ENCODE data around the gene SCRN1. TPM values are rescaled to one million over a fixed set of nuclear protein-coding genes. Genes with fewer than 3 reads are reported as not detected.

The SCRN1 gene
- polyA plus RNA-seq, 4 donors: 57.3 to 70.8 (median 63.4) TPM

- DNase-seq (ENCODE audit: low read depth in 4 of 4, low spot score in 3 of 4): no peak
Observed at GRCh38 chr7:29873644-29874294, 115.8 kb downstream of the SCRN1 start.

GRCh38 chr7:29871787-29872398 is 117.7 kb downstream of the SCRN1 start:
- DNase-seq (ENCODE audit: low read depth in 4 of 4, low spot score in 3 of 4): no peak

Other genes starting within 250 kb of the SCRN1 start
- gene WIPF3, start 183.3 kb downstream of the SCRN1 start, polyA plus RNA-seq (ENCODE audit: insufficient read length in 4 of 4): 1 to 10 TPM; 2.5 to 5.7 (median 5.0) TPM
- gene FKBP14, start 36.9 kb upstream of the SCRN1 start, polyA plus RNA-seq (ENCODE audit: insufficient read length in 4 of 4): 10 to 100 TPM; 20.6 to 57.5 (median 24.6) TPM
- gene PLEKHA8, start 38.6 kb upstream of the SCRN1 start, polyA plus RNA-seq (ENCODE audit: insufficient read length in 4 of 4): 10 to 100 TPM; 17.8 to 19.1 (median 18.7) TPM
- gene MTURN, start 145.2 kb upstream of the SCRN1 start, polyA plus RNA-seq (ENCODE audit: insufficient read length in 4 of 4): 10 to 100 TPM; 39.2 to 96.2 (median 82.7) TPM